HCT116 (cell line): ENCODE results near the gene NKX6-2. TPM values are rescaled to one million over a fixed set of nuclear protein-coding genes. Genes with fewer than 3 reads are reported as not detected.

Experiments used
- ATAC-seq: fragments of 200-7000 bp; cut with Tn5 transposase; 2 replicates; pipeline ENCODE4 v1.9.1; 2020; ENCODE audit warnings: mild to moderate bottlenecking, moderate library complexity
- BruUV-seq: library from RNA; stranded (reverse); fragments of 400-500 nt; replicated peaks from 2 replicates; lab custom pipeline; 2021; lab: Mats Ljungman, UMichigan
- CTCF ChIA-PET: fragments of 300-600 bp; sonication (Branson Sonifier 250); formaldehyde crosslinking; loops from one replicate; lab custom pipeline; 2021; ENCODE audit warnings: antibody characterized with exemption; lab: Charles Lee
- POLR2A ChIA-PET: fragments of 300-600, 350-600 bp; sonication (Branson Sonifier 250); formaldehyde crosslinking; loops from one replicate; lab custom pipeline; 2021; ENCODE audit warnings: antibody characterized with exemption; lab: Charles Lee
- RAD21 ChIA-PET, 2 experiments: fragments of 300-600 bp; sonication (Branson Sonifier 250); formaldehyde crosslinking; loops; one replicate each; lab custom pipeline; 2023; ENCODE audit warnings: low total read pairs in 2 of 2; ENCODE audit not compliant: uncharacterized antibody in 2 of 2, unreplicated experiment in 2 of 2, low non-redundant PET in 1 of 2; lab: Charles Lee
- DNase-seq: peaks from one replicate; pipeline ENCODE4 v3.0.0-alpha.2; 2010; ENCODE audit warnings: low read depth, low spot score
- H2AFZ ChIP-seq: fragments of 200-600 bp; shearing (Covaris generic), sonication (generic); 2 replicates; pipeline ENCODE4 v1.6.1; 2017; ENCODE audit warnings: low read depth, mixed run types, mixed read lengths, antibody characterized with exemption, low read length; ENCODE audit not compliant: poor library complexity, severe bottlenecking
- H3K27ac ChIP-seq: 2 replicates; pipeline ENCODE4 v1.5.1; 2012; ENCODE audit warnings: low read depth, low read length
- H3K27me3 ChIP-seq: fragments of 200-600 bp; sonication (generic); 2 replicates; pipeline ENCODE4 v1.6.1; 2016; ENCODE audit warnings: mixed run types, low read length, mixed read lengths; ENCODE audit not compliant: insufficient read depth
- H3K36me3 ChIP-seq, 2 experiments: fragments of 200-500 bp in 1 of 2; fragments of 200-600 bp in 1 of 2; sonication (Bioruptor generic) in 1 of 2; sonication (generic) in 1 of 2; 2 replicates each; pipeline versions ENCODE4 v1.5.1 to v1.6.1; 2014 to 2016; ENCODE audit warnings: low read length in 2 of 2, inconsistent platforms in 1 of 2, mixed read lengths in 1 of 2, mixed run types in 1 of 2; ENCODE audit not compliant: insufficient read depth in 2 of 2, control insufficient read depth in 1 of 2
- H3K4me1 ChIP-seq, 2 experiments: fragments of 200-600 bp in 1 of 2; sonication (generic) in 1 of 2; 2 replicates each; pipeline versions ENCODE4 v1.5.1 to v1.6.1; 2012 to 2017; ENCODE audit warnings: low read length in 2 of 2, inconsistent platforms in 1 of 2, mild to moderate bottlenecking in 1 of 2, mixed read lengths in 1 of 2, mixed run types in 1 of 2, moderate library complexity in 1 of 2; ENCODE audit not compliant: insufficient read depth in 2 of 2, control insufficient read depth in 1 of 2
- H3K4me2 ChIP-seq: fragments of 200-600 bp; sonication (generic); 2 replicates; pipeline ENCODE4 v1.6.1; 2017; ENCODE audit warnings: mixed run types, low read length, mixed read lengths
- H3K4me3 ChIP-seq, 2 experiments: fragments of 200-600 bp in 1 of 2; sonication (generic) in 1 of 2; replicated peaks in 1 of 2; 2 replicates each; pipeline ENCODE4 v1.5.1; 2011 to 2016; ENCODE audit warnings: low read length in 2 of 2, control low read depth in 1 of 2, low read depth in 1 of 2, mild to moderate bottlenecking in 1 of 2, mixed read lengths in 1 of 2, mixed run types in 1 of 2
- H3K79me2 ChIP-seq: fragments of 200-600 bp; sonication (generic); 2 replicates; pipeline ENCODE4 v1.6.1; 2017; ENCODE audit warnings: mild to moderate bottlenecking, mixed run types, low read length, moderate library complexity, mixed read lengths; ENCODE audit not compliant: insufficient read depth
- H3K9ac ChIP-seq: fragments of 200-600 bp; sonication (generic); 2 replicates; pipeline ENCODE4 v1.6.1; 2016; ENCODE audit warnings: low read length, mixed read lengths
- H3K9me2 ChIP-seq: fragments of 200-600 bp; sonication (generic), shearing (Covaris generic); 2 replicates; pipeline ENCODE4 v1.6.1; 2017; ENCODE audit warnings: mixed run types, mild to moderate bottlenecking, moderate library complexity; ENCODE audit not compliant: insufficient read depth
- H3K9me3 ChIP-seq, 2 experiments: fragments of 200-500 bp in 1 of 2; fragments of 200-600 bp in 1 of 2; sonication (Bioruptor generic) in 1 of 2; sonication (generic) in 1 of 2; 2 replicates each; pipeline ENCODE4 v1.6.1; 2014 to 2017; ENCODE audit warnings: low read length in 2 of 2, mixed read lengths in 2 of 2, inconsistent platforms in 1 of 2, low read depth in 1 of 2, mild to moderate bottlenecking in 1 of 2, mixed run types in 1 of 2, moderate library complexity in 1 of 2; ENCODE audit not compliant: control insufficient read depth in 1 of 2, insufficient read depth in 1 of 2
- H4K20me1 ChIP-seq: fragments of 200-600 bp; sonication (generic), shearing (Covaris generic); 2 replicates; pipeline ENCODE4 v1.6.1; 2017; ENCODE audit warnings: mixed run types, mild to moderate bottlenecking, moderate library complexity; ENCODE audit not compliant: insufficient read depth
- ATF3 ChIP-seq: IDR thresholded peaks from 2 replicates; pipeline ENCODE4 v1.6.1; 2012
- CBX3 ChIP-seq: IDR thresholded peaks from 2 replicates; pipeline ENCODE4 v1.6.1; 2012; ENCODE audit warnings: low read depth
- CTCF ChIP-seq, 3 experiments: fragments of 200-600 bp in 1 of 3; sonication (generic) in 1 of 3; IDR thresholded peaks in 2 of 3; conservative IDR thresholded peaks in 1 of 3; 2 replicates each; pipeline ENCODE4 v1.5.1; 2012 to 2017; ENCODE audit warnings: low read depth in 2 of 3, low read length in 2 of 3, antibody characterized with exemption in 1 of 3, borderline replicate concordance in 1 of 3, control low read depth in 1 of 3, mild to moderate bottlenecking in 1 of 3, mixed read lengths in 1 of 3, mixed run types in 1 of 3, moderate library complexity in 1 of 3; ENCODE audit not compliant: insufficient read depth in 1 of 3
- ELF1 ChIP-seq: IDR thresholded peaks from 2 replicates; pipeline ENCODE4 v1.6.1; 2012; ENCODE audit warnings: low read depth, borderline replicate concordance
- EZH2 ChIP-seq: fragments of 200-600 bp; sonication (generic); IDR thresholded peaks from 2 replicates; pipeline ENCODE4 v1.6.1; 2017; ENCODE audit warnings: antibody characterized with exemption, mixed run types
- EZH2phosphoT487 ChIP-seq: fragments of 200-600 bp; IDR thresholded peaks from 2 replicates; pipeline ENCODE4 v1.6.1; 2018; ENCODE audit warnings: antibody characterized with exemption, borderline replicate concordance
- FOSL1 ChIP-seq: IDR thresholded peaks from 2 replicates; pipeline ENCODE4 v1.6.1; 2012; ENCODE audit warnings: low read depth
- JUND ChIP-seq: IDR thresholded peaks from 2 replicates; pipeline ENCODE4 v1.6.1; 2012
- MAX ChIP-seq: IDR thresholded peaks from 2 replicates; pipeline ENCODE4 v1.6.1; 2012
- POLR2A ChIP-seq: IDR thresholded peaks from 2 replicates; pipeline ENCODE4 v1.7.0; 2011; ENCODE audit warnings: borderline replicate concordance; ENCODE audit not compliant: insufficient read depth, insufficient read length; ENCODE audit errors: extremely low read depth
- POLR2AphosphoS5 ChIP-seq: IDR thresholded peaks from 2 replicates; pipeline ENCODE4 v1.6.1; 2011; ENCODE audit warnings: mild to moderate bottlenecking, low read depth, low read length, moderate library complexity
- RAD21 ChIP-seq: IDR thresholded peaks from 2 replicates; pipeline ENCODE4 v1.6.1; 2012; ENCODE audit warnings: low read depth, mild to moderate bottlenecking
- REST ChIP-seq: IDR thresholded peaks from 2 replicates; pipeline ENCODE4 v1.6.1; 2012; ENCODE audit warnings: low read depth
- SIN3A ChIP-seq: IDR thresholded peaks from 2 replicates; pipeline ENCODE4 v1.6.1; 2012; ENCODE audit warnings: low read depth
- SP1 ChIP-seq: IDR thresholded peaks from 2 replicates; pipeline ENCODE4 v1.6.1; 2012; ENCODE audit warnings: low read depth
- SRF ChIP-seq: IDR thresholded peaks from 2 replicates; pipeline ENCODE4 v1.6.1; 2012; ENCODE audit warnings: low read depth
- ZFX ChIP-seq: fragments of 450-650 bp; IDR thresholded peaks from 2 replicates; pipeline ENCODE4 v1.6.1; 2017
- intact Hi-C: fragments of 100-400 bp; cut with micrococcal nuclease; formaldehyde crosslinking; loops from 2 replicates; pipeline ENCODE4 v1.10.0; 2022
- total RNA-seq: library from RNA; stranded (reverse); gene quantifications from one replicate; pipeline ENCODE4 v1.2.1, GENCODE V29; 2021; ENCODE audit not compliant: unreplicated experiment

The NKX6-2 gene
- total RNA-seq, 1 experiment from 2014 or later: not detected

GRCh38 chr10:132796846-132797245 lies 10.9 kb upstream of the NKX6-2 start:
- Histone ChIP-seq H3K36me3 (no peaks in the 10 kb centered on the region), H3K4me3 (no peak overlapping the region), H3K4me1 (no peaks in the 10 kb centered on the region), H3K9me2 (no peaks in the 10 kb centered on the region), H3K27ac (no peak overlapping the region), H3K27me3 (no peaks in the 10 kb centered on the region), H3K4me2 (no peak overlapping the region), H3K9me3 (no peaks in the 10 kb centered on the region), H3K9ac (no peak overlapping the region), H4K20me1 (no peaks in the 10 kb centered on the region), H3K79me2 (no peaks in the 10 kb centered on the region), H2AFZ (no peak overlapping the region)
- ATAC-seq: no peak
- intact Hi-C loops: no loop called here
- POLR2A ChIA-PET: no interaction called here
- RAD21 ChIA-PET: no interaction called here
- CTCF ChIA-PET: no interaction called here
- DNase-seq: no peak
- no TSS peak for BruUV-seq
- no peak for TF ChIP-seq MAX
- TF ChIP-seq ATF3: no peak
- TF ChIP-seq CTCF (IDR thresholded peaks at IDR 0.05 in 2 of 3, conservative IDR thresholded peaks at IDR 0.05 in 1 of 3; ENCODE audit: borderline replicate concordance in 1 of 3, insufficient read depth in 1 of 3, low read depth in 2 of 3, low read length in 2 of 3): no peak
- TF ChIP-seq ELF1: no peak
- TF ChIP-seq SIN3A: no peak
- TF ChIP-seq SP1: no peak
- no peak for TF ChIP-seq POLR2AphosphoS5
- TF ChIP-seq SRF: no peak
- TF ChIP-seq FOSL1: no peak
- TF ChIP-seq EZH2: no peak
- no peak for TF ChIP-seq POLR2A
- TF ChIP-seq JUND: no peak
- no peak for TF ChIP-seq CBX3
- TF ChIP-seq REST: no peak
- no peak for TF ChIP-seq ZFX
- TF ChIP-seq EZH2phosphoT487: no peak
- no peak for TF ChIP-seq RAD21
